NCI-H2196 (cell line): ENCODE results near the gene TFF1.
A peak's percentile ranks its signal among the peaks of the same experiment; 100 is the strongest.

ENCODE experiments used
- DNase-seq: peaks from one replicate; lab custom pipeline; 2025; ENCODE audit not compliant: unreplicated experiment; lab: John Stamatoyannopoulos, UW

TFF1 gene

GRCh38 chr21:42383331-42383730 lies 17.0 kb upstream of the TFF1 start:
- DNase-seq: no peak

GRCh38 chr21:42382915-42383314 lies 16.6 kb upstream of the TFF1 start:
- no peak for DNase-seq

- peak; percentile 64 for DNase-seq
Observed at GRCh38 chr21:42381347-42381984, 15.1 kb upstream of the TFF1 start.

- no peak for DNase-seq
Observed at GRCh38 chr21:42379426-42380215, 13.3 kb upstream of the TFF1 start.

GRCh38 chr21:42378418-42378817 lies 12.1 kb upstream of the TFF1 start:
- no peak for DNase-seq

- no peak for DNase-seq
Observed at GRCh38 chr21:42377951-42378340, 11.6 kb upstream of the TFF1 start.

- DNase-seq: no peak
Observed at GRCh38 chr21:42377211-42377950, 11.0 kb upstream of the TFF1 start.

GRCh38 chr21:42376338-42376982 lies 10.1 kb upstream of the TFF1 start:
- no peak for DNase-seq

- DNase-seq: no peak
Observed at GRCh38 chr21:42375966-42376337, 9.6 kb upstream of the TFF1 start.

- DNase-seq: no peak
Observed at GRCh38 chr21:42375506-42375905, 9.2 kb upstream of the TFF1 start.

GRCh38 chr21:42374864-42375499 lies 8.6 kb upstream of the TFF1 start:
- no peak for DNase-seq

GRCh38 chr21:42374457-42374856 lies 8.1 kb upstream of the TFF1 start:
- no peak for DNase-seq

- DNase-seq: no peak
Observed at GRCh38 chr21:42373908-42374455, 7.6 kb upstream of the TFF1 start.

GRCh38 chr21:42373196-42373907 lies 7.0 kb upstream of the TFF1 start:
- DNase-seq: no peak

GRCh38 chr21:42370894-42371654 lies 4.7 kb upstream of the TFF1 start:
- no peak for DNase-seq

- no peak for DNase-seq
Observed at GRCh38 chr21:42369821-42370220, 3.5 kb upstream of the TFF1 start.

GRCh38 chr21:42367367-42368165 lies 1.2 kb upstream of the TFF1 start:
- no peak for DNase-seq

GRCh38 chr21:42365770-42366169 lies 565 bp downstream of the TFF1 start:
- no peak for DNase-seq
